Measurements from ENCODE around the gene CSNK2A3. TPM values are rescaled to one million over a fixed set of nuclear protein-coding genes. Genes with fewer than 3 reads are reported as not detected.

The CSNK2A3 gene
- total RNA-seq, 1 donor from 2014 or later = 0.35 TPM

- no peak for DNase-seq (ENCODE audit: low read depth)
- no peak for TF ChIP-seq CTCF (conservative IDR thresholded peaks at IDR 0.05; ENCODE audit: low read depth, low read length)
- no peak overlapping the region for H3K4me3 ChIP-seq (ENCODE audit: low read depth, low read length)
Measured at GRCh38 chr11:11387622-11388305, 34.7 kb upstream of the CSNK2A3 start.

GRCh38 chr11:11387207-11387606 is 34.2 kb upstream of the CSNK2A3 start:
- no peak for TF ChIP-seq CTCF (conservative IDR thresholded peaks at IDR 0.05; ENCODE audit: low read depth, low read length)
- DNase-seq (ENCODE audit: low read depth) = no peak
- no peak overlapping the region for H3K4me3 ChIP-seq (ENCODE audit: low read depth, low read length)

- no peak for TF ChIP-seq CTCF (conservative IDR thresholded peaks at IDR 0.05; ENCODE audit: low read depth, low read length)
- H3K4me3 ChIP-seq (ENCODE audit: low read depth, low read length) = no peak overlapping the region
- DNase-seq (ENCODE audit: low read depth) = no peak
Measured at GRCh38 chr11:11384829-11385228, 31.8 kb upstream of the CSNK2A3 start.

GRCh38 chr11:11383995-11384394 is 30.9 kb upstream of the CSNK2A3 start:
- no peak overlapping the region for H3K4me3 ChIP-seq (ENCODE audit: low read depth, low read length)
- no peak for DNase-seq (ENCODE audit: low read depth)
- TF ChIP-seq CTCF (conservative IDR thresholded peaks at IDR 0.05; ENCODE audit: low read depth, low read length) = no peak

GRCh38 chr11:11382858-11383532 is 29.9 kb upstream of the CSNK2A3 start:
- no peak for TF ChIP-seq CTCF (conservative IDR thresholded peaks at IDR 0.05; ENCODE audit: low read depth, low read length)
- no peak for DNase-seq (ENCODE audit: low read depth)
- no peak overlapping the region for H3K4me3 ChIP-seq (ENCODE audit: low read depth, low read length)

GRCh38 chr11:11381471-11382105 is 28.5 kb upstream of the CSNK2A3 start:
- TF ChIP-seq CTCF (conservative IDR thresholded peaks at IDR 0.05; ENCODE audit: low read depth, low read length) = no peak
- no peak overlapping the region for H3K4me3 ChIP-seq (ENCODE audit: low read depth, low read length)
- DNase-seq (ENCODE audit: low read depth) = no peak

Measured in epithelial cell of proximal tubule (primary cell).